ENCODE measurements around the gene UAP1L1. TPM values are rescaled to one million over a fixed set of nuclear protein-coding genes. Genes with fewer than 3 reads are reported as not detected.

The UAP1L1 gene
- total RNA-seq, 4 donors from 2014 or later = 6.6 to 13.7 (median 7.9) TPM

- H3K4me3 ChIP-seq (ENCODE audit: low read depth, poor library complexity, severe bottlenecking) = no peak overlapping the region
- WGBS, 2 donors = 95% methylated on average over 27 to 29 of the region's 31 CpGs
- TF ChIP-seq POLR2A (IDR thresholded peaks at IDR 0.05) = no peak
- TF ChIP-seq, protein P1, sequence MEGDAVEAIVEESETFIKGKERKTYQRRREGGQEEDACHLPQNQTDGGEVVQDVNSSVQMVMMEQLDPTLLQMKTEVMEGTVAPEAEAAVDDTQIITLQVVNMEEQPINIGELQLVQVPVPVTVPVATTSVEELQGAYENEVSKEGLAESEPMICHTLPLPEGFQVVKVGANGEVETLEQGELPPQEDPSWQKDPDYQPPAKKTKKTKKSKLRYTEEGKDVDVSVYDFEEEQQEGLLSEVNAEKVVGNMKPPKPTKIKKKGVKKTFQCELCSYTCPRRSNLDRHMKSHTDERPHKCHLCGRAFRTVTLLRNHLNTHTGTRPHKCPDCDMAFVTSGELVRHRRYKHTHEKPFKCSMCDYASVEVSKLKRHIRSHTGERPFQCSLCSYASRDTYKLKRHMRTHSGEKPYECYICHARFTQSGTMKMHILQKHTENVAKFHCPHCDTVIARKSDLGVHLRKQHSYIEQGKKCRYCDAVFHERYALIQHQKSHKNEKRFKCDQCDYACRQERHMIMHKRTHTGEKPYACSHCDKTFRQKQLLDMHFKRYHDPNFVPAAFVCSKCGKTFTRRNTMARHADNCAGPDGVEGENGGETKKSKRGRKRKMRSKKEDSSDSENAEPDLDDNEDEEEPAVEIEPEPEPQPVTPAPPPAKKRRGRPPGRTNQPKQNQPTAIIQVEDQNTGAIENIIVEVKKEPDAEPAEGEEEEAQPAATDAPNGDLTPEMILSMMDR (IDR thresholded peaks at IDR 0.05) = no peak
- no peak for DNase-seq (ENCODE audit: low spot score in 2 of 2)
- intact Hi-C loops (cut with DNase I; ENCODE audit: low total_unique reads) = loop anchor here (5.0 kb wide), 1 partner anchor 81 kb away; the partner anchor contains the start of genes ANAPC2 and SSNA1
Measured at GRCh38 chr9:137105814-137106661, 28.7 kb downstream of the UAP1L1 start.

GRCh38 chr9:137106662-137107250, 29.4 kb downstream of the UAP1L1 start:
- intact Hi-C loops (cut with DNase I; ENCODE audit: low total_unique reads) = loop anchor here (5.0 kb wide), 1 partner anchor 81 kb away; the partner anchor contains the start of genes ANAPC2 and SSNA1
- 88 to 91% methylated on average over 11 to 25 of the region's 27 CpGs for WGBS, 2 donors
- no peak overlapping the region for H3K4me3 ChIP-seq (ENCODE audit: low read depth, poor library complexity, severe bottlenecking)
- no peak for DNase-seq (ENCODE audit: low spot score in 2 of 2)
- TF ChIP-seq POLR2A (IDR thresholded peaks at IDR 0.05) = no peak
- TF ChIP-seq, protein P1 (IDR thresholded peaks at IDR 0.05) = no peak

DNA sequence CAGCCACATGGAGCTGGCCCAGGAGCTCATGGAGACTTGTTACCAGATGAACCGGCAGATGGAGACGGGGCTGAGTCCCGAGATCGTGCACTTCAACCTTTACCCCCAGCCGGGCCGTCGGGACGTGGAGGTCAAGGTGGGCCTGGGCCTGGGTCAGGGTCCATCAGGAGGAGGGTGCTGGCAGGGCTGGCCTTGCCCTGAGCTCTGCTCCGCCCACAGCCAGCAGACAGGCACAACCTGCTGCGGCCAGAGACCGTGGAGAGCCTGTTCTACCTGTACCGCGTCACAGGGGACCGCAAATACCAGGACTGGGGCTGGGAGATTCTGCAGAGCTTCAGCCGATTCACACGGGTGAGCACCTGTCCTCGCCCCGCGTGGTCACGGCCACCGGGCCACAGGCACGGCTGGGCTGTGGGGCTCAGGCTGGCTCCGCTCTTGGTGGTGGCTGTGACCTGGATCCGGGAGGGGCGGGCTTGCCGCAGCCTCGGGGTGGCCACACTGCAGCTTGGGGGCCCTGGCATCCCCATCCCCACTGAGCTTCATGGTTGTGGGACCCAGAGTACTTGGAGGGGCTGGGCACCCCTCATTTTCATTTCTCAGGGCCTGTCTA, 30.1 kb downstream of the UAP1L1 start:
- TF ChIP-seq, protein P1 (IDR thresholded peaks at IDR 0.05) = no peak
- TF ChIP-seq POLR2A (IDR thresholded peaks at IDR 0.05) = no peak
- H3K4me3 ChIP-seq (ENCODE audit: low read depth, poor library complexity, severe bottlenecking) = no peak overlapping the region
- no peak for DNase-seq (ENCODE audit: low spot score in 2 of 2)
- intact Hi-C loops (cut with DNase I; ENCODE audit: low total_unique reads) = loop anchor here (5.0 kb wide), 1 partner anchor 80 kb away; the partner anchor contains the start of genes ANAPC2 and SSNA1
- WGBS, 2 donors = 92 to 95% methylated on average over 8 to 15 of the region's 27 CpGs

GRCh38 chr9:137107982-137108381, 30.7 kb downstream of the UAP1L1 start:
- H3K4me3 ChIP-seq (ENCODE audit: low read depth, poor library complexity, severe bottlenecking) = no peak overlapping the region
- no peak for TF ChIP-seq POLR2A (IDR thresholded peaks at IDR 0.05)
- TF ChIP-seq, protein P1 (IDR thresholded peaks at IDR 0.05) = no peak
- intact Hi-C loops (cut with DNase I; ENCODE audit: low total_unique reads) = loop anchor here (5.0 kb wide), 1 partner anchor 79 kb away; the partner anchor contains the start of genes ANAPC2 and SSNA1
- DNase-seq (ENCODE audit: low spot score in 2 of 2) = no peak
- 93 to 95% methylated on average over 13 to 17 of the region's 17 CpGs for WGBS, 2 donors

DNA sequence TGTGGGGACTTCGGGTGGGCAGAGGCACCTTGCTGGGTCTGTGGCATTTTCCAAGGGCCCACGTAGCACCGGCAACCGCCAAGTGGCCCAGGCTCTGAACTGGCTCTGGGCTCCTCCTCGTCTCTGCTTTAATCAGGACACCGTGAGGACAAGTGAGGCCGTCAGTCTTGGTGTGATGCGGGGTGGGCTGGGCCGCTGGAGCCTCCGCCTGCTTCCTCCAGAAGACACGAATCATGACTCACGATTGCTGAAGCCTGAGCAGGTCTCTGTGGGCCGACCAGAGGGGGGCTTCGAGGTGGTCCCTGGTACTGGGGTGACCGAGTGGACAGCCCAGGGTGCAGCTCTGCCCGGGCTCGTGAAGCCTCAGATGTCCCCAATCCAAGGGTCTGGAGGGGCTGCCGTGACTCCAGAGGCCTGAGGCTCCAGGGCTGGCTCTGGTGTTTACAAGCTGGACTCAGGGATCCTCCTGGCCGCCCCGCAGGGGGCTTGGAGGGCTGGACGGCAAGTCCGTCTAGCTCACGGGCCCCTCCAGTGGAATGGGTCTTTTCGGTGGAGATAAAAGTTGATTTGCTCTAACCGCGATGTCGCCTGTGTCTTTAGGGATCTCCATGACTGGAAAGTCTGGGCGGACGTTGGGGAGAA, 31.4 kb downstream of the UAP1L1 start:
- intact Hi-C loops (cut with DNase I; ENCODE audit: low total_unique reads) = loop anchor here (5.0 kb wide), 1 partner anchor 79 kb away; the partner anchor contains the start of genes ANAPC2 and SSNA1
- TF ChIP-seq POLR2A (IDR thresholded peaks at IDR 0.05) = no peak
- TF ChIP-seq, protein P1 (IDR thresholded peaks at IDR 0.05) = no peak
- 84 to 86% methylated on average over 17 of the region's 29 CpGs for WGBS, 2 donors
- no peak overlapping the region for H3K4me3 ChIP-seq (ENCODE audit: low read depth, poor library complexity, severe bottlenecking)
- no peak for DNase-seq (ENCODE audit: low spot score in 2 of 2)
